Activated CD4-positive, alpha-beta T cell treated with anti-CD3 and anti-CD28 coated beads for 24 hours (primary cell): ENCODE results near the gene PTHLH.

Experiments used
- DNase-seq, 2 donors: peaks; one replicate each; pipeline ENCODE4 v3.0.0-alpha.2; 2020; ENCODE audit warnings: low read depth in 2 of 2

PTHLH gene

DNA sequence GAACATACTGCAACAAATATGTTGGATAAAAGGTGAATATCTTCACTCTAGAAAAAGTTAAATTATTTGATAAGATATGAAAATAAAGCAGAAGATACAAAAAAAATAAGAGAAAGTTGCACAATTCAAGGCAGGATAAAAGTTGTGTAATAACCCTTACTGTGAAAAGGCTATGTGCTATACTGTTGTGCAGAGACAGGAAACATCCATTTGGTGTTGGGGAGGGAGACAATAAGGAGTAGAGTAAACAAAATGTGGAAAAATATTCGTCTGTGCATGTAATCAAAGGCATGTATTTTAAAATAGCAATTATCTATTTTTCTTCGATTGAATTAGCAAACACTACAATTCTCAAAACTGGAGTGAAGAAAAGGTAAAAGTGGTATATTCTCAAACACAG is 34.8 kb downstream of the PTHLH start:
- no peak for DNase-seq

- DNase-seq, result no peak
Measured at GRCh38 chr12:27936196-27936595, 36.3 kb downstream of the PTHLH start.

DNA sequence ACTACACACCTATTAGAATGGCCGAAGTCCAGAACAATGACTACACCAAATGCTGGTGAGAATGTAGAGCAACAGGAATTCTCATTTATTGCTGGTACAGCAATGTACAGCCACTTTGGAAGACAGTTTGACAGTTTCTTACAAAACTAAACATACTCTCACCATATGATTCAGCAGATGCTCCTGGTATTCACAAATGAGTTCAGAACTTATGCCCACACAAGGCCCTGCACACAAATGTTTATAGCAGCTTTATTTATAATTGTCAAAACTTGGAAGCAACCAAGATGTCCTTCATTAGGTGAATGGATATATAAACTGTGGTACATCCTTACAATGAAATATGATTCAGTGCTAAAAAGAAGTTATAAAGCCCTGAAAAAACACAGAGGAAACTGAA is 38.3 kb downstream of the PTHLH start:
- no peak for DNase-seq

DNA sequence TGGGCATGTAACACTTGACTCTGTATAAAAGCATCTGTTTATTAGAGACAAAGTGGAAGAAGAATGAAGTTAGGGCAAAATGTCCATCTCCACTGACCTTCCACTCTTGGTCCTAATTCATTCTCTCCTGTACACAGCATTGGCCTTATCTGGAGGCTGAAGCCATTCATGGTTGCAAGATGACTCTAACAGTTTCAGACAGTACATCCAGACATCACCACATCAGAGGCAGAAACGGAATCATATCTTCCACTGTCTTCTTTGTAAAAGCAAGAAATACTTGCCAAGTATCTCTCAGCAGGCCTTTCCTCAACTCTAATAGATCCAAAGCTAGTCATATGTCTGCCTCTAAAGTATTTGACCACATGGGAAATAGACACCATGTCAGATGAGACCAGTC is 41.1 kb downstream of the PTHLH start:
- no peak for DNase-seq

GRCh38 chr12:27927347-27927746 is 45.2 kb downstream of the PTHLH start:
- DNase-seq, result no peak

DNA sequence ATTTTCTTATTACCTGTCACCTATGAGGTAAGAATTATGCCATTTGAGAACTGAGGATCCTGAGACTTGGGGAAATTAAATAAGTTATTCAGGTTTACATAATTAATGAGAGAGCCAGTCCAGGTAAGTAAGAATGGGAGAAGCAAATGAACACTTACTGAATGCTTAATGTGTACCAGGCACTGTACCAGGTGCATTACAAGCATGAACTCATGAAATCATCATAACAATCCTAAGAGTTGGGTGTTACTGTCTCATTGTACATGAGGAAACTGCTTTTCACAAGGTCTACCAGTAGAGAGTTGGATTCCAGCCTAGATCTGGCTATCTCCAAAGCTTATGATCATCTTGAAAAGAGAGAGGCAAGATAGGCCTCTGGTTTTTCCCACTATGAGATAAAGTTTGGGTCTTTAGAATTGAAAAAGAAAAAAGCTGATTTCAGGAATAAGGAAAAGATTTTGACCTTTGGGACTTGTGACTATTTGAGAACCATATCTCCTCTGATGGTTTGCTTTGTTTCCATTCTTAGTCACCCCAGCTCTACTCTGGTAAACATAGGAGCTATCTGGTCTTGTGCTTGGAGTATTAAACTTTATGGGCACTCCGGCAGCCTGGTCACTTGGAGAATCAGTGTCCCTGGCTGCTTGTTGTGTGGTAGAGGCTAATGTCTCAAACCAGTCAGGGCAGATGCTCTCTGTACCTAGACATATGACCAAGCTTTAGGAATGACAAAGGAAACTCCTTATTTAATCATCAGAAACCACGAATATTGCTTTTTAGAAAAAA is 48.0 kb downstream of the PTHLH start:
- no peak for DNase-seq

- no peak for DNase-seq
Measured at GRCh38 chr12:27922531-27923139, 49.9 kb downstream of the PTHLH start.

- DNase-seq, result no peak
Measured at GRCh38 chr12:27919671-27920235, 52.8 kb downstream of the PTHLH start.

- DNase-seq, result no peak
Measured at GRCh38 chr12:27915536-27915935, 57.0 kb downstream of the PTHLH start.

- no peak for DNase-seq
Measured at GRCh38 chr12:27915021-27915420, 57.5 kb downstream of the PTHLH start.

DNA sequence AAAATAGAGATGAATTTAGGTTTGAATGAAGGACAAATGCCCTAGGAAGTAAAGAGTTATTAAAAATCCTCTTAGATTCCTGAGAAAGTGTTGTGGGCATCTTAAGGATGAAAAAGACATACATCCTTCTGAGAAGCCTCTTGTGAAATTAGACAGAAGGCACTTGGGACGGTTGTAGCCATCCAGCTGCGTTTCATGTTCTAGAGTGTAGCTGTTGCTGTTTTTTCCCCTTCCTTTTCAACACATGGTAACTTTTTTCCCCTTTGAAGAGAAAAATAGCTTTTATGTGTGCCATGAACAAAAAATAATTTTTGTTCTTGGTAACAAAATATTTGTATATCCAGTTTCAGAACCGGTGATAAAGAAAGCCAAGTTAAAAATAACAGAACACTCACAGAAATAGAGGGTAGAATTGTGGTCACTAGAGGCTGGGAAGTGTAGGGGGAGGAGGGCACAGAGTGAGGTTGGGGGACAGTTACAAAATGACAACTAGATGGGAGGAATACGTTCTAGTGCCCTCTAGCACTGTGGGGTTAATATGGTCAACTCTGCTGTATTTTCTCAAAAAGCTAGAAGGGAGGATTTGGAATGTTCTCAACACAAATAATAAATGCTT is 58.4 kb downstream of the PTHLH start:
- DNase-seq, result no peak

- no peak for DNase-seq
Measured at GRCh38 chr12:27911397-27911796, 61.1 kb downstream of the PTHLH start.
